Measurements from ENCODE around the gene ABLIM1.

GRCh38 chr10:114688786-114689185, 30.7 kb upstream of the ABLIM1 start:
- TF ChIP-seq CTCF (IDR thresholded peaks at IDR 0.05; ENCODE audit: poor library complexity, severe bottlenecking): no peak
- TF ChIP-seq POLR2AphosphoS5 (IDR thresholded peaks at IDR 0.05): no peak
- no peak for TF ChIP-seq EZH2 (IDR thresholded peaks at IDR 0.05; ENCODE audit: borderline replicate concordance, insufficient read depth, low read length, poor library complexity, severe bottlenecking)
- TF ChIP-seq EP300 (conservative IDR thresholded peaks at IDR 0.05; ENCODE audit: poor library complexity, severe bottlenecking): no peak
- TF ChIP-seq MXI1 (conservative IDR thresholded peaks at IDR 0.05; ENCODE audit: poor library complexity, severe bottlenecking): no peak
- TF ChIP-seq RAD21 (conservative IDR thresholded peaks at IDR 0.05): no peak
- no peak for TF ChIP-seq TAF1 (IDR thresholded peaks at IDR 0.05; ENCODE audit: low read depth)
- TF ChIP-seq, protein P1, sequence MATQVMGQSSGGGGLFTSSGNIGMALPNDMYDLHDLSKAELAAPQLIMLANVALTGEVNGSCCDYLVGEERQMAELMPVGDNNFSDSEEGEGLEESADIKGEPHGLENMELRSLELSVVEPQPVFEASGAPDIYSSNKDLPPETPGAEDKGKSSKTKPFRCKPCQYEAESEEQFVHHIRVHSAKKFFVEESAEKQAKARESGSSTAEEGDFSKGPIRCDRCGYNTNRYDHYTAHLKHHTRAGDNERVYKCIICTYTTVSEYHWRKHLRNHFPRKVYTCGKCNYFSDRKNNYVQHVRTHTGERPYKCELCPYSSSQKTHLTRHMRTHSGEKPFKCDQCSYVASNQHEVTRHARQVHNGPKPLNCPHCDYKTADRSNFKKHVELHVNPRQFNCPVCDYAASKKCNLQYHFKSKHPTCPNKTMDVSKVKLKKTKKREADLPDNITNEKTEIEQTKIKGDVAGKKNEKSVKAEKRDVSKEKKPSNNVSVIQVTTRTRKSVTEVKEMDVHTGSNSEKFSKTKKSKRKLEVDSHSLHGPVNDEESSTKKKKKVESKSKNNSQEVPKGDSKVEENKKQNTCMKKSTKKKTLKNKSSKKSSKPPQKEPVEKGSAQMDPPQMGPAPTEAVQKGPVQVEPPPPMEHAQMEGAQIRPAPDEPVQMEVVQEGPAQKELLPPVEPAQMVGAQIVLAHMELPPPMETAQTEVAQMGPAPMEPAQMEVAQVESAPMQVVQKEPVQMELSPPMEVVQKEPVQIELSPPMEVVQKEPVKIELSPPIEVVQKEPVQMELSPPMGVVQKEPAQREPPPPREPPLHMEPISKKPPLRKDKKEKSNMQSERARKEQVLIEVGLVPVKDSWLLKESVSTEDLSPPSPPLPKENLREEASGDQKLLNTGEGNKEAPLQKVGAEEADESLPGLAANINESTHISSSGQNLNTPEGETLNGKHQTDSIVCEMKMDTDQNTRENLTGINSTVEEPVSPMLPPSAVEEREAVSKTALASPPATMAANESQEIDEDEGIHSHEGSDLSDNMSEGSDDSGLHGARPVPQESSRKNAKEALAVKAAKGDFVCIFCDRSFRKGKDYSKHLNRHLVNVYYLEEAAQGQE (IDR thresholded peaks at IDR 0.05; ENCODE audit: borderline replicate concordance): no peak
